ENCODE data around the gene SYNDIG1.
"Not testable (repeated sequence)": the region's sequence is repeated elsewhere in the genome, so short reads cannot be mapped to it uniquely, and the experiment has no call there.

The SYNDIG1 gene

GRCh38 chr20:24493661-24494459 is 24.4 kb downstream of the SYNDIG1 start:
- no peak for DNase-seq (ENCODE audit: low spot score)

- DNase-seq (ENCODE audit: low spot score), result no peak
These were observed 25.1 kb downstream of the SYNDIG1 start for GRCh38 chr20:24494460-24494920.

GRCh38 chr20:24495266-24495665 is 25.8 kb downstream of the SYNDIG1 start:
- no peak for DNase-seq (ENCODE audit: low spot score)

GRCh38 chr20:24497851-24498250 is 28.4 kb downstream of the SYNDIG1 start:
- DNase-seq (ENCODE audit: low spot score), result no peak

GRCh38 chr20:24498641-24499040 is 29.2 kb downstream of the SYNDIG1 start:
- DNase-seq (ENCODE audit: low spot score), result no peak

- DNase-seq (ENCODE audit: low spot score), result no peak
These were observed 30.0 kb downstream of the SYNDIG1 start for GRCh38 chr20:24499472-24499871.

GRCh38 chr20:24501764-24502556 is 32.5 kb downstream of the SYNDIG1 start:
- DNase-seq (ENCODE audit: low spot score), result peak; percentile 25

- DNase-seq (ENCODE audit: low spot score), result no peak
These were observed 33.2 kb downstream of the SYNDIG1 start for GRCh38 chr20:24502661-24503060.

- DNase-seq (ENCODE audit: low spot score), result peak; percentile 11
These were observed 34.0 kb downstream of the SYNDIG1 start for GRCh38 chr20:24503352-24503931.

GRCh38 chr20:24504331-24505285 is 35.2 kb downstream of the SYNDIG1 start:
- DNase-seq (ENCODE audit: low spot score), result no peak

GRCh38 chr20:24506146-24506545 is 36.7 kb downstream of the SYNDIG1 start:
- no peak for DNase-seq (ENCODE audit: low spot score)

- DNase-seq (ENCODE audit: low spot score), result no peak
These were observed 37.3 kb downstream of the SYNDIG1 start for GRCh38 chr20:24506696-24507095.

- DNase-seq (ENCODE audit: low spot score), result no peak
These were observed 37.9 kb downstream of the SYNDIG1 start for GRCh38 chr20:24507182-24507853.

- DNase-seq (ENCODE audit: low spot score), result not testable (repeated sequence)
These were observed 43.0 kb downstream of the SYNDIG1 start for GRCh38 chr20:24512441-24512840.

- no peak for DNase-seq (ENCODE audit: low spot score)
These were observed 49.1 kb downstream of the SYNDIG1 start for GRCh38 chr20:24518515-24518914.

- DNase-seq (ENCODE audit: low spot score), result no peak
These were observed 50.0 kb downstream of the SYNDIG1 start for GRCh38 chr20:24519476-24519875.

- DNase-seq (ENCODE audit: low spot score), result no peak
These were observed 51.6 kb downstream of the SYNDIG1 start for GRCh38 chr20:24521032-24521431.

- DNase-seq (ENCODE audit: low spot score), result peak; percentile 30
These were observed 53.3 kb downstream of the SYNDIG1 start for GRCh38 chr20:24522452-24523330.

- no peak for DNase-seq (ENCODE audit: low spot score)
These were observed 54.2 kb downstream of the SYNDIG1 start for GRCh38 chr20:24523661-24524060.

Data from RKO (cell line).